GM10847 (cell line): ENCODE data around the gene PSD4.
A peak's percentile ranks its signal among the peaks of the same experiment; 100 is the strongest.

Experiments used
- POLR2A ChIP-seq: IDR thresholded peaks from 2 replicates; pipeline ENCODE4 v1.6.1; 2011; ENCODE audit not compliant: insufficient read length; ENCODE audit errors: extremely low read depth

The PSD4 gene

DNA sequence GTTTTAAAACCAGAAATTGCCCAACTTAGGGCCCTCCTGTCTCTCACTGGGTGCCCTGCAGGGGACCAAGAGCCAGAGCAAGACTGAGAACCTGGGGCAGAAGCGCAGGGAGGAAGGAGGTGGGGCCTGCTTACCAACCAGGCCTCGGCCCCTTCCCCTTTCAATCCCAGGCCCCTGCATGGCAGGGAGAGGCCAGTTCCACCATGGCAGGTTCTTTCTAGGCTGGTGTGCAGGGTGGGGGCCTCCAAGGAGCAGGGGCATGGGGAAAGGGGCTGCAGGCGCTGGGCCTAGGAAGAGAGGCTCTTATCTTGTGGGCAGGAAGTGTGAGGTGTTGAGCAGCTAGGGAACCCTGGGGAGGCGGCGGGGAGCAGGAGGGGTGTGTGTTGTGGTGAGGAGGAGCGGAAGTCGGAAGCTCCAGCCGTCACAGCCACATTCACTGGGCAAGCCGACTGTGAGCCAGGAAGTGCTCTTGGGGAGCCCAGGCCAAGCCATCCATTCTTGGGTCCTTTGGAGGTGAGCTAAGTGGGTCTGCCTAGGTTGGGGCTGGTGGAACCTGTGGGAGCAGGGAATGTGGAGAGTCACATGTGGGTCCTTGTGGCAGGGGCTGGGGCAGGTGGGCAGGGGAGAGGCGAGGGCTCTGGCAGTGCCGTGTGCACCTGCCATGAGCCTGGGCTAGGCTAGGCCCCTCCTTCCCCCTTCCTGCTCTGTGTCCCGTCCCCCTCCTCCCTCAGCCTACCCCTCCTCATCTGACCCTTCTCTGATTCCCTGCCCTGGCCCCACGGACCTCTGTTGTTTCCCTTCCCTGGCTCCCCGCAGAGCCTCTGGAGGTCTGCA is at the start of gene PSD4:
PSD4 (plus strand) TSS at position 430 of the 834 bp plus-strand sequence. CDS start 8,486 bp downstream, outside the sequence.
- TF ChIP-seq POLR2A: peak; percentile 75

DNA sequence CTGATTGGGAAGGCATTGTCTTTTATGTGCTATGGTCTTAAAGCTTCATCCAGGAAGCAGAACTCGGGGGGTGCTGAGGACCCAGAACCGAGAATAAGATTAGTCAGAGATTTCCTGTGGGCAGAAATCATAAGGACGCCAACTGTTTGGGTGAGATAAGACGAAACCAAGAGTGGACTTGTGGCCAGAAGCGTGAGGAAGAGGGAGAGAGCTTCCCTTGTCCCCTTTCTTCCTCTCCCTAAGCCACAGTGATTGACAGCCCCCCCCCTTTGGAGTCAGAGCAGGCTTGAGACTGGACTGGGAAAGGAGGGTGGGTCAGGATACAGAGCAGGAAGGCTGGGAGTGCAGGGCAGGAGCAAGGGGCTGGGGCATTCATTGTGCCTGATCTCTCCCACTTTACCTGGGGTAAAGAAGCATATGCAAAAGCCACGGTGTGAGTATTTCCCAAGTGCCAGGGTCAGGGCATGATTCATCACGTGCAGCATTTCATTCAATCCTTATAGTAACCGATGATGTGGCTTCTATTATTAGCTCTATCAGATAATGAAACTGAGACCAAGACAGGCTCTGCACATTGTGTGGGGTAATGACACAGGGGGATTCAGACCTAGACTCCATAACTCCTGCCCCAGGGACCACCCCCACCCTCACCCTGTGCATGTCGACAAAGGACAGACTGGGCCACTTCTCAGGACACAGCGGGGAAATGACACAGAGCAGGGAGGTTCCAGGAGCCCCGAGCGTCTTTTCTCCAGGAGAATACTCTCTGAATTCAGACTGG is 49.4 kb upstream of the PSD4 start:
- TF ChIP-seq POLR2A: no peak

DNA sequence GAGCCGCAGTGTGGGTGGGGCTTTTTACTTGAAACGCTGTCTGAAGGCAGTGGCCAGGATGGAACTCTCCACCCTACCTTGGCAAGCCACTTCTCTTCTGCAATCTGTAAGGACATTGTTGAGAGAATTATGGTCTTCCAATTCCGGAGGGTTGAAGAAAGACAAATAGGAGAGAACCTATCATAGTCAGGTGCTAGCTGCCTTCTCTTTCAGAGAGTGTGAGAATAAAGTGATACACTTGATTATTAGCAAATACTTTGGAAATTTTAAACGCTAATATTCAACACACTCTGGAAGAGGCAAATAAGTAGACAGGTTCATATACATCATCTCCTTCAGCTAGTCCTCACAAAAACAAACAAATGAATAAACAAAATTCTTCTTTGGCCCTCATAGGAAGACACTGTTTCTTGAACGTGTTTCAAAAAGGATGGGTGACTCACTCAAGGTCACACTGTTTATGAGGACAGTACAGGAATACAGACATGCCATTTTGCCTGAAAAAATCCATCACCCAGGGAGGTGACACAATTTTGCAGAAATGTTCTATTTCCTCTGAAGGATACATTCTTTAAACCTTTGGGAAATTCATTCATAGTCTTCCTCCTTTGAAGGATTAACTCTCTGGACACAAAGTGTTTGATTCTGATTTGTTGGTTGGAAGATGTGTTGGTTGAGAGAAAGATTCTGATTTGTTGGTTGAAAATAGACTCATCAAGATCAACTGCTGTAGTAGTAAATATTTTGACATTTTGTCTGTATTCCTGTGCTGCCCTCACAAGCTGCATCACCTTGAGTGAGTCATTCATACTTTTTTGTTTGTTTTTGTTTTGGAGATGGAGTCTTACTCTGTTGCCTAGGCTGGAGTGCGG is 48.6 kb upstream of the PSD4 start:
- TF ChIP-seq POLR2A: no peak

DNA sequence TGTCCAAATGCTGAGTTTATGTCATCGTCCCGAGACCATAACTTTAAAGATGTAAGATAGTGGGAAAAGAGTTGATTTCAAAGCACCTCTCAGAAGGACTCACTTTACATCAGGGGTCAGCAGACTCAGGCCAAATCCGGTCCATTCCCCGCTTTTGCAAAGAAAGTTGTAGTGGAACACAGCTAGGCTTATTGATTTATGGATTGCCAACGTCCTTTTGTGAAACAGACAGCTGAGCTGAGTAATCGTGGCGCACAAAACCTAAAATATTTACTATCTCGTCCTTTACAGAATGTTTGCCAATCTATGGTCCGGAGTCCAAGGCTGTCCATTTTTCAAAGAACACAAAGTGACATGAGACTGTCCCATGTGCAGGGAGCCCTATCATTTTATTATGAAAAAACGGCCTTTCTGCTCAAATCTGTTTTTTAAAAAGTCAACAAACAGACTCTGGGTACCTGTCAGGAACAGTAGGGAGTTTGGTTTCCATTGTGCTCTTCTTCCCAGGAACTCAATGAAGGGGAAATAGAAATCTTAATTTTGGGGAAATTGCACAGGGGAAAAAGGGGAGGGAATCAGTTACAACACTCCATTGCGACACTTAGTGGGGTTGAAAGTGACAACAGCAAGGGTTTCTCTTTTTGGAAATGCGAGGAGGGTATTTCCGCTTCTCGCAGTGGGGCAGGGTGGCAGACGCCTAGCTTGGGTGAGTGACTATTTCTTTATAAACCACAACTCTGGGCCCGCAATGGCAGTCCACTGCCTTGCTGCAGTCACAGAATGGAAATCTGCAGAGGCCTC is 46.7 kb upstream of the PSD4 start, which contains the start of gene IL1RN:
IL1RN (plus strand) TSS at position 754 of the 801 bp plus-strand sequence; CDS start at position 781, 27 bp downstream.
- TF ChIP-seq POLR2A: no peak

- no peak for TF ChIP-seq POLR2A
Observed at GRCh38 chr2:113127646-113128570, 45.9 kb upstream of the PSD4 start.

DNA sequence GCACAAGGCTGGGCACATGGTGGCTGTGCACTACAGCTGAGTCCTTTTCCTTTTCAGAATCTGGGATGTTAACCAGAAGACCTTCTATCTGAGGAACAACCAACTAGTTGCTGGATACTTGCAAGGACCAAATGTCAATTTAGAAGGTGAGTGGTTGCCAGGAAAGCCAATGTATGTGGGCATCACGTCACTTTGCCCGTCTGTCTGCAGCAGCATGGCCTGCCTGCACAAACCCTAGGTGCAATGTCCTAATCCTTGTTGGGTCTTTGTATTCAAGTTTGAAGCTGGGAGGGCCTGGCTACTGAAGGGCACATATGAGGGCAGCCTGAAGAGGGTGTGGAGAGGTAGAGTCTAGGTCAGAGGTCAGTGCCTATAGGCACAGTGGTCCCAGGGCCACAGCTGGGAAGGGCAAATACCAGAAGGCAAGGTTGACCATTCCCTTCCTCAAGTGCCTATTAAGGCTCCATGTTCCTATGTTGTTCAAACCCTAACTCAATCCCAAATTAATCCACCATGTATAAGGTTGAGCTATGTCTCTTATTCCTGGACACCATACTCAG is 44.2 kb upstream of the PSD4 start:
- TF ChIP-seq POLR2A: no peak

DNA sequence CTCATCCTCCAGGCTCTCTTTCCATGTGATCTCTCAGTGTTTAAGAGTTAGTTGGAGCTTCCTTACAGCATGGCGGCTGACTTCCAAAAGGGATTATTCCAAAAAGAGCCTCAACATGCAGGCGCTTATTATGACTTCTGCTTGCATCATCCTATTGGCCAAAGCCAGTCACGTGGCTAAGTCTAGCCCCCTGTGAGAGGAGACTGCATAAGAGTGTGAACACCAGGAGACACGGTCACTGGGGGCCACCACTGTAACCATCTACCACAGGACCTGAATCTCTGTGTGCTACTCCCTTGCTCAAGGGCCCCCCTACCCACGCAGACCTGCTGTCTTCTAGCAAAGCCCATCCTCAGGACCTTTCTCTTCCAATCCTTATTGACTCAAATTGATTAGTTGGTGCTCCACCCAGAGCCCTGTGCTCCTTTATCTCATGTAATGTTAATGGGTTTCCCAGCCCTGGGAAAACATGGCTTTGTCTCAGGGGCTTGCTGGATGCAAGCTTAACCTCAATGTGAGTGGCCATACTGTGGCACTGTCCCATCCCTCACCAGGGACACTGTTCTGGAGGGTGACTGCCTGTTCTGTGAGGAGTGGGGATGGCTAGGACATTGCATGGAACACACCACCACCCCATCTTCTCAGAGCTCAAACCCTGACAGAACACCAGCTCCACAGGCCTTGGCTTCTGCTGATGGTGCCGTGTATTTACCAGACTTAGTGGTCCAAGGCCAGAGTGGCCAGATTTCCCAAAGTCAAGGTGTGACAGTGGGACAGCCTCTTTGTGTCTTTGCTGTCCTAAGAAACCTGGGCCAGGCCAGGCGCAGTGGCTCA is 42.2 kb upstream of the PSD4 start:
- no peak for TF ChIP-seq POLR2A

GRCh38 chr2:113132414-113133021 is 41.3 kb upstream of the PSD4 start:
- TF ChIP-seq POLR2A: no peak

DNA sequence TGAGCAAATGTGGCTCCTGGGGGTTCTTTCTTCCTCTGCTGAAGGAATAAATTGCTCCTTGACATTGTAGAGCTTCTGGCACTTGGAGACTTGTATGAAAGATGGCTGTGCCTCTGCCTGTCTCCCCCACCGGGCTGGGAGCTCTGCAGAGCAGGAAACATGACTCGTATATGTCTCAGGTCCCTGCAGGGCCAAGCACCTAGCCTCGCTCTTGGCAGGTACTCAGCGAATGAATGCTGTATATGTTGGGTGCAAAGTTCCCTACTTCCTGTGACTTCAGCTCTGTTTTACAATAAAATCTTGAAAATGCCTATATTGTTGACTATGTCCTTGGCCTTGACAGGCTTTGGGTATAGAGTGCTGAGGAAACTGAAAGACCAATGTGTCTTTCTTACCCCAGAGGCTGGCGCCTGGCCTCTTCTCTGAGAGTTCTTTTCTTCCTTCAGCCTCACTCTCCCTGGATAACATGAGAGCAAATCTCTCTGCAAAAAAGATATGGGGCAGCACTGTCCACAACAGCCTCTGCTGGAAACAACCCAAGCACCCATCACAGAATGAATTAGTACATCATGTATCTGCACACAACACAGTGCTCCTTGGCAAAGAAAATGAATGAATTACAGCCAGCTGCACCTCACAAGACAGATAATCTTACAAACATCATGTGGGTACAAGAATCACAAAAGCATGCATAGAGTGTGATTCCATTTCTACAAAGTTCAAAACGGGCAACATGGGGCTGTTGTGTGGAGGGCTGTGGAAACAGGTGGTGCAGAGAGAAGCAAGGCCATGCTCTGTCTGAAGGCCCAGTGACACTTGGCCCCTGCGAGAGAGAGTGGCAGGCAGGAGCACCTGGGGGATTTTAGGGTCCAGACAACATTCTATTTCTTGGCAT is 39.8 kb upstream of the PSD4 start:
- no peak for TF ChIP-seq POLR2A

GRCh38 chr2:113134717-113135116 is 39.1 kb upstream of the PSD4 start:
- TF ChIP-seq POLR2A: no peak

- TF ChIP-seq POLR2A: no peak
Observed at GRCh38 chr2:113135317-113135716, 38.5 kb upstream of the PSD4 start.
